Measurements from ENCODE around the gene WFIKKN2. TPM values are rescaled to one million over a fixed set of nuclear protein-coding genes. Genes with fewer than 3 reads are reported as not detected.

WFIKKN2 gene
- total RNA-seq, 1 experiment from 2014 or later, result not detected

DNA sequence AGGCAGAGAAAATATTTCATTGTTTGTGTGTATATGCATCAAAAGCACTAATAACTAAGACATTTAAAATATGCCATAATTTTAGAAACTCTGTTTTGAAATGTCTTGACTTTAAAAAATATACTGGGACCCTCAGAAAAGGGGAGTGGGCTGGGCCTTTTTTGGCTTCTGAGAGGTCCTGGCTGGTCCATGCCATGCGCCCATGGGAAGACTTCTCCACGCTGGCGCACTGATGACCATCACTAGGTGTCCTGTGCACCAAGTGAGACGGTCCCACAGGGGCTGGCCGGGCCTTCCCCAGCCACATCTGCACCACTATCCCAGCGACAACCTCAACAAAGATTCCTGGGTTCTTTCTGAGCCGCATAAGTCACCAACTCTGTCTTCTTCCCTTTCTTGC lies 27.0 kb upstream of the WFIKKN2 start:
- no peak for DNase-seq (ENCODE audit: low read depth)

DNA sequence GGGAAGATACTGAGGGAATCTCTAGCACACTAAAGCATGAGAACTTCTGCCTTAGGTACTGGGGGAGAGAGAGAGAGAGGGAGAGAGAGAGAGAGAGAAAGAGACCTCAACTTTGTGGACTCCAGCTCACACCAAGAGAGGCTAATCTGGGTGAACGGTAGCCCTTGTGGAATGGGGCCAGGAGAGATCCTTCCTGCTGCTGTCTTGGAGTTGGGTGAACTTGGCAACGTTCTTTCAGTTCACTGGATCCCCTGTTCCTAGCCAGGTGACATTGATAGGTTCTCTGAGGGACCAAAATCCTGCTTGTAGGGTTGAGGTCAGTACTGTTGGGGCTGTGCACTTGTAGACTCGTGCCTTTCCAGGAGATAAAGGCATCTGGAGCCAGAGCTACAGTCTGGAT lies 26.5 kb upstream of the WFIKKN2 start:
- DNase-seq (ENCODE audit: low read depth), result no peak

DNA sequence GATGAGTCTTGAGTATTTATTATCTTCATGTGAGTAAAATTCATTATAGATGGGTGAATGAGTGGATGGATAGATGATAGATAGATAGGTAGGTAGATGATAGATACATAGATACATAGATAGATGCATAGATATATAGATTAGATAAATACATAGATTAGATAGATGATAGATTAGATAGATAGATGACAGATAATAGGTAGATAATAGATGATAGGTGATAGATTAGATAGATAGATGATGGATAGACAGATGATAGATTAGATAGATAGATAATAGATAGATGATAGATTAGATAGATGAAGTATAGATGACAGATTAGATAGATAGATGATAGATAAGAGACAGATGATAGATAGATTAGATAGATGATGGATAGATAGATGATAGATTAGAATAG lies 21.8 kb upstream of the WFIKKN2 start:
- no peak for DNase-seq (ENCODE audit: low read depth)

DNA sequence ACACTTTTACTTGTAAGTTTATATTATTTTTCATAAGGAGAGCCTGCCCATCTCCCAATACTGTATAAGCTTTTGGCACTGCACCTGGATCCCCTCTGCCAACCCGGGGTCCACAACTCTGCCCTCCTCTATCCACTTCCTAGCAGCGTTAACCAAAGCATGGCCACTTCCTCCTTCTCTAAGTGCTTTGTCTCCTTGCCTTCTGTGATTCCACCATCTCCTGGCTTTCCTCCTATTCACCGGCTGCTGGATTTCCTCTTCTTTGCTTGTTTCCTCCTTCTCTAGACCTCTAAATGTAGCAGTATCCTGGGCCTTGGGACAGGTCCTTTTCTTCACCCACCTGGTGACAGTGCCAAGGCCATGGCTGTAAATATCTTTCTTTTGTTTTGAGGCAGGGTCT lies 20.0 kb upstream of the WFIKKN2 start:
- DNase-seq (ENCODE audit: low read depth), result no peak

DNA sequence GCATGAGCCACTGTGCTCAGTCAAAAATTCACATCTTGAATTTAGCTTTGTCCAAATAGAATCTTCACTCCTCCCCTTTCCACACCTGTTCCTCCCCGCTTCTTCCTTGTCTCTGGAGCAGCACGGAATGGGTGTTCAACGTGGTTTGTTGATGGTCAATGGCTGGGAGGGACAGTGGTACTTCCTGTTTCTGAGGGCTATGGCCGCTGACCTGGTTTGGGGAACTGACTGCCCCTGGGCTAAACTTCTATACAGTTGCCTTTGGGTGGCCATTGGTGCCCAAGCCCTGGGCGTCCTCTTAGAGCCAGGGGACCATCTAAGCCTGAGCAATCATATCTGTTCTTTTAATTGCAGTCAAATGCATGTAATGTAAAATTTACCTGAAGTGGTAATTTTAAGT lies 19.1 kb upstream of the WFIKKN2 start:
- DNase-seq (ENCODE audit: low read depth), result no peak

DNA sequence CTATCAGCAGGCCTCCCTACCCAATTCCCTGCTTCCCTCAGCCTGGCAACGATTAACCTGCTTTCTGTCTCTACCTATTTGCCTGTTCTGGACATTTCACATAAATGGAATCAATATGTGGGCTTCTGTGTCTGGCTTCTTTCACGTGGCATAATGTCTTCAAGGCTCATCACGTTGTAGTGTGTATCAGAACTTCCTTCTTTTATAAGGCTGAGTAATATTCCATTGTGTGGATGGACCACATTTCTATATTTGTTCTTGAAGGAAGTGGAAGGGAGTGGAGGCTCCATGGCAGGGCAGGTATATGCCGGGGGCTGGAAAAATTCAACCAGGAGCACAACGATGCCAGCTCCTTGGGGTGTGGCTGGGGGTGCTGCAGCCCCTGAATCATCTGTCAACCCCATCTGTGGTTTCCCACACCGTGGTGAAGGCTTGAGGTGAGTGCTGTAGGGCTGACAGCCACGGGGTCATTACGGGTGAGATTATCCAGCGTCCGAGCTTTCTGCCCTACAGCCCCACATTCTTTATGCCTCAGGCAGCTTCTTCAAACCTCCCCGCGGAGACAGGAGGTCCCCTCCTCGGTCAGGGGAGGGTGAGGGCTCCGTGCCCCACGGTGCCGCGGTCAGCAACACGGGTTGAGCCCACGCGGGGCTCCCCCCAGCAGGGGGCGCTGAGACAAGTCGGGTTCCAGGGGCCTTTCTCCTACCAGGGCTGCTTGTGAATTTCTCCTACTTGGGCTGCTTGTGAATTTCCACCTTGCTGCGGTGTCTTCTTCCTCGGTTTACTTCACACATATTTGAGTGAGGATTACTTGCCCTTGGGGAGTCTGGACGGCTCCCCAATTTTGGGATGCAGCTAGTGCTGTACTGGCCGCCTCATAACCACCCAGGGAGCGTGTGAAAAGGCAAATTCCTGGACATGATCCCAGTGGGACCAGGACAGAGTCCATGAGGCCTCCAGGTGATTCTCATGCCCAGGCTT lies 18.3 kb upstream of the WFIKKN2 start:
- no peak for DNase-seq (ENCODE audit: low read depth)

DNA sequence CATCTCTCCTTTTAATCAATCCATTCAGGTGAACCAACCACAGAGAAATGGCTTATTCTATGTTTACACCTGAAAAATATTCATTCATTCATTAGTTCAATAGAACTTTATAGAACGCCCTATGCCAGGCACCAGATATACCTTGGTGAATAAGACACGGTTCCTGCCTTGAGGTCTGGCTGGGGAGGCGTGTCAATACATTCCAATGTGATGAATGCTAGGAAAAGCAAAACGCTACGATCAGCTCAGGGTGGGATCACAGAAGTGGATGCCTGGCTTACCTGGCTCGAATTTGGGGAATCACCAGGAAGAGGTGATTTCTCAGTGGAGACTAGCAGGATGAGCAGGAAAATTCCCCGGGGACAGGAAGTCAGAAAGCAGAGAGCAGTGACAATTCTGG lies 17.5 kb upstream of the WFIKKN2 start:
- peak; percentile 58 for DNase-seq (ENCODE audit: low read depth)

DNA sequence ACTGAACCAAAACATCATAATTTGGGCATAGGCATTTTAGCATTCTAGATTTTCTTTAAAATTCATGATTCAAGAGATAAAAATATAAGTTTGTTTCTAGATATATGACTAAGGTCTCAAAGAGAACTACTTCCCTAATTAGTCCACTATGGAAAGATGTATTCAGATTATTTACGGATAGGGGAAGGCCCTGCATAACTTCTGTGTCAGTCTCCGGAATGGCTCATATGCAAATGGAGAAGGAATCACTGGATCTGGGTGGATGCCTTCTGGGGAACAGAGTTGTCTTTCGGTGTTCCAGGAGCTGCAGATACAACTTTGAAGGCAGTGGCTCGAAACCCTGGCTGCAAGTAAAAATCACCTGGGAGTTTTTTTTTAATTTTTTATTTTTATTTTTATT lies 17.1 kb upstream of the WFIKKN2 start:
- DNase-seq (ENCODE audit: low read depth), result no peak

DNA sequence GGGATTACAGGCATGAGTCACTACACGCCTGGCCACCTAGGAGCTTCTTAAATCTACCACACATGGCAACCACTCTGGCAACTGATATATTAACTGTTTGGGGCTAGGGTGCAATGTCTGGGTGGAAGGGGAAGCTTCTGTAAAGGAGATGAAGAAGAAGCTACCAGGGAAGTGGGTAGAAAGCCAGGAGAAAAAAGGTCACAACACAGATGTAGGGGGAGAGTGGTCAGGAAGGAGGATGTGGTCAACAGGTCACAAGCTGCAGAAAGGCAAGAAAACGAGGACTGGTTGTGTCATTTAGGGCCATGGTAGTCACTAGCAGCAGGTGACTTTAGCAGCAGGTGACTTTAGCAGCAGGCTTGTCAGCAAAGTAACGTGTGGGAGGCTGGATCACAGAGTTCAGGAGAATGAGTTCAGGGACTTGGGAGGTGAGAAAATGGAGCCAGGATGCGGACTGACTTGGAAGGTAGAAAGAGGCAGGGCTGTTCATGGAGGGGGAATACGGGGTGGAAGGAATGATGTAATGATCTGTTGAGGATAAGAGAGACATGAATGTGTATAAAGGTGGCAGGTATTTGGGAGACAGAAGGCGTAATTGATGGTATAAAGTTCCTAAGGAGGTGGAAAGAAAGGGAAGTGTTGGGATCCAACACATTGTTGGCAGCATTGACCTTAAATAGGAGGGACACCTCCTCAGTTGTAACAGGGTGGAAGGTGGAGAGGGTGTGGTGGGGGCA lies 16.3 kb upstream of the WFIKKN2 start:
- peak; percentile 45 for DNase-seq (ENCODE audit: low read depth)

DNA sequence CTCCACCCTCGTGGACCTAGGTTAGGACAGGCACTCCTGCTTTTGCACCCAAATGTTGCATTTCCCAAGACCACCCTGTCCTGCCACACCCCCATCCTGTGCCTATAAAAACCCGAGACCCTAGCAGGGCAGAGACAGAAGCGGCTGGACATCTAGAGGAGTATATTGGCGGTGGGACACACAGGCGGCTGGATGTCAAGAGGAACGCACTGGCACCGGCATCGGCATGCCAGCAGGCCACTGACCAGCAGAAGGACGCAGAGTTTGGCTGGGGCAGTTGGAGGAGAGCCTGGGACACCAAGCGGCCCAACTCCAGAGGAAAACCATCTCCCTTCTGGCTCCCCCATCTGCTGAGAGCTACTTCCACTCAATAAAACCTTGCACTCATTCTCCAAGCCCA lies 14.7 kb upstream of the WFIKKN2 start:
- DNase-seq (ENCODE audit: low read depth), result no peak

DNA sequence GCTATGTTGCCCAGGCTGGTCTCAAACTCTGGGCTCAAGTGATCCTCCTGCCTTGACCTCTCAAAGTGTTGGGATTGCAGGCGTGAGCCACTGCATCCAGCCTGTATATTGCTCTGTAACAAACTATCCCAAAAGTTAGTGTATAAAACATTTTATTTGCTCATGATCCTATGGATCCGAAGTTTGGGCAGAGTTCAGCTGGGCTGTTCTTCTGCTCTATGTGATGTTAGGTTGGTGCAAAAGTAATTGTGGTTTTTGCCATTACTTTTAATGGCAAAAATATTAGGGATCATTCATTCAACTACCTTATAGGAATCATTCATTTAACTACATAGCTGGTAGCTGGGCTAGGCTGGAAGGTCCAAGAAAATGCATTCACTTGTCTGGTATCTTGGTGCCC lies 12.8 kb upstream of the WFIKKN2 start:
- DNase-seq (ENCODE audit: low read depth), result no peak

DNA sequence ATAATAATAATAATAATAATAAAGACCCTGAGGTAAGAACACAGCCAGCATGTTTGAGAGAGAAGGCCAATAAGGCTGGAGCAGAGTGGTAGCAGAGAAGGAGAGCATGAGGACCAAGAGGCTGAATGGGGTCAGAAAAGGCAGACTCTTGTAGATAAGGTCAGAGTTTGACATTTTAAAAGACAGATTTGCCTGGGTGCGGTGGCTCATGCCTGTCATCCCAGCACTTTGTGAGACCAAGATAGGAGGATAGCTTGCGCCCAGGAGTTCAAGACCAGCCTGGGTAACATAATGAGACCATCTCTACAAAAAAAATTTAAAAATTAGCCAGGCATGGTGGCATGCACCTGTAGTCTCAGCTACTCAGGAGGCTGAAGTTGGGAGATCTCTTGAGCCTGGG lies 11.0 kb upstream of the WFIKKN2 start:
- DNase-seq (ENCODE audit: low read depth), result no peak

DNA sequence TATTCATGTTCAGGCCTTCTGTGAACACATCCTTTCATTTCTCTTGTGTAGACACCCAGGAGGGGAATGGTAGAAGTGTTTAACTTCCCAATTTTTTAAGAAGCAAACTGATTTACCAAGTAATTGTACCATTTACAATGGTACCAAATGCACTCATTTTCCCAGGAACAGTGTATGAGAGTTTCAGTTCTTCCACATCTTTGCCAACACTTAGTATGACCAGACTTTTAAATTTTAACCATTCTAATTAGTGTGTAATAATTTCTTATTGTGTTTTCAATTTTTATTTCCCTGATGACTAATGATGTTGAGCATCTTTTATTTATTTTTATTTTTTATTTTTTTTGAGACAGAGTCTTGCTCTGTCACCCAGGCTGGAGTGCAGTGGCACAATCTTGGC lies 10.2 kb upstream of the WFIKKN2 start:
- no peak for DNase-seq (ENCODE audit: low read depth)

DNA sequence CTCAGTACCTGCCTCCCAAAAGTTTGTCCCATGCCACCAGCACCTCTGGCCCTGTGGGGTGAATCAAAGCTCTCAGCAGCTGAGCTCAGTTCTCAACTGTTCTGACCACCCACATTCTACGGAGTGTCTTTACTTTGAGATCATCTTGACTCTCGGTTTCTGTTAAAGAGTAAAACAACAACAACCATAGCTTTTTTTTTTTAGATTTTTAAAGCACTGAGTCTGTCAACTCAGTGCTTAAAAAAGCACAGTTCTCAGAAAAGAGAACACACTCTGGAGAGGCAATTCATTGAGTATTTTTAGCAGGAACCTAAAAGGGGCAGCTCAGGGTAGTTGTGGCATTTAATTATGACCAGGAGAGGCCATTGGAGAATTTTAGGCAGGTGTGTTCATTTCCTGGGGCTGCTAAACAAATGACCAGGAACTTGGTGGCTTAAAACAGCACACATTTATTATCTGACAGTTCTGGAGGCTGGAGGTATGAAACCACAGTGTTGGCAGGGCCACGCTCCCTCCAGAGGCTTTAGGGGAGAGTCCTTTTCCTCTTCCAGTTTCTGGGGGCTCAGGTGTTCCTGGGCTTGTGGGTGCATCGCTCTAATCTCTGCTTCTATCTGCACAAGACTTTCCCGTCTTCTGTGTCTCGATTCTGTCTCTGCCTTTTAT lies 6.7 kb upstream of the WFIKKN2 start:
- no peak for DNase-seq (ENCODE audit: low read depth)

DNA sequence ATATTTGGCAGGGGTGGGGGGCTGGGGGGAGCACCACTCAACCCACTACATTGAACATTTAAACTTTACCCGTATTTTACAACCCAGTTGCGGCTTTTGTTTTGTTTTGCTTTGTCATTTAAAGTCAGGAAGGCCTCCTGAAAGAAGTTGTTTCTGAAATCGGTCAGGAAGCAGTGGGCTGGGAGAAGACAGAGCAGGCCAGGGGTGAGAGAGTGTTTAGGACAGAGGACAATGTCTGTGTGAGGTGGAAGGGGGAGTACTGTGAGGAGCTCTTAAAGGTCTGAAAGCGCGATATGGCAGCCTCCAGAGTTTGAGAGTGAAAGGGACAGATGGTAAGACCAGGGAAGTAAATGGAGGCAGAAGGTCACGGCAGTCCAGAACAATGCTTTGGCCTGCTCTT lies 6.1 kb upstream of the WFIKKN2 start:
- DNase-seq (ENCODE audit: low read depth), result no peak

DNA sequence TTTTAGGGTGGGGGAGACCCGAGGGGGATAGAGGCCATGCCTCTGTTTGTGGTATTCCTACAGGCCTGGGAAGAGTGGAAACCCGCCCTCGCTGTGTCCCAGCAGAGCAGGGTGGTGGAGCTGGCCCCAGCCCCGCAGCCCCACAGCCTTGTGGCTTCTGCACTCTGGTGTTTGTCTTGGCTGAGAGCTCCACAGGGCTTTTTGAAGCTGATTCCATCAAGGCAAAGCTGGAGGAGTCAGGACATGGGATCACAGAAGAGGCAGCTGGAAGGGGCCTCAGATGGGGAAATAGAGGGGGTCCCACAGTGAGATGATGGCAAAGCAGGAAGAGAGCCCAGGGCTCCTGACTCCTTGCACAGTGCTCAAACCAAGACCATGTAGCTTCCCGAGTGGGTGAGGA lies 5.0 kb upstream of the WFIKKN2 start:
- no peak for DNase-seq (ENCODE audit: low read depth)

DNA sequence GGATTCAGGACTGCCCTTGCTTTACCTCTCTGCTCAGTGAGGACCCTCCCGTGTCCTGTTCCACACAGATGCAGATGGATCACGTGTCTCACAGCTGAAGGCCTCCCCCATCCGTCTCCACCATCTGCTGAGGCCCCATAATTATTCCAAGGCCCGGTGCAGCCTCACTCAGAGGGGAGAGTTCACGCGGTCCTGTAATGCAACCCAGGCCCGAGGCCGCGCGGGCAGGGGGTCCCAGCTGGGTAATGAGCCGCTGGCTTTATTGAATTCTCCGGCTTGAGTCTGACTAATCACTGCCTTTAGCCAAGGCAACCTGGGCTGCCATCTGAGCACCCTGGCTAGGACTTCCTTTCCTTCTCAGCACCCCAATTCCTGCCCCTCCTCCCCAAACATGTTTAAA lies 4.4 kb upstream of the WFIKKN2 start:
- DNase-seq (ENCODE audit: low read depth), result no peak

DNA sequence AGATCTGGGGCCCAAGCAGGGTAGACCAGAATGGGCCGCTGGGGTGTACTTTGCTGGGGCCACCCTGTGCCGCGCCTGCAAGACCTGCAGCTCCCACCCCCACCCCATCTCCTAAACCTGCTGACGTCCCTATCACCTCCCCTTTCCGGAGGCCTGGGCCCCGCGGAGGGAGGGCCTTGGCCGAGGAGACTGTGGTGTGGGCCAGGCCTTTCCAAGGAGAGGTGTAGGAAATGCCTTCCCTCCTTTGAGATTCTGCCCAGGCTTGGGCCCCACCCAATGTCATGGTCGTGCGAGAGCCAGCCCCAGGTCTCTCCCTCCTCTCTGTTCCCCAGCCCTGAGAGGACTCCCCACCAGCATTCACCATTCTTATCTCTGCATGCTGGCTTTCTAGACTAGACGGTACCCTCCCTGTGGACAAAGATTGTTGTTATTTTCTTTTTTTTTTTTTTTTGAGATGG lies 3.9 kb upstream of the WFIKKN2 start:
- no peak for DNase-seq (ENCODE audit: low read depth)

DNA sequence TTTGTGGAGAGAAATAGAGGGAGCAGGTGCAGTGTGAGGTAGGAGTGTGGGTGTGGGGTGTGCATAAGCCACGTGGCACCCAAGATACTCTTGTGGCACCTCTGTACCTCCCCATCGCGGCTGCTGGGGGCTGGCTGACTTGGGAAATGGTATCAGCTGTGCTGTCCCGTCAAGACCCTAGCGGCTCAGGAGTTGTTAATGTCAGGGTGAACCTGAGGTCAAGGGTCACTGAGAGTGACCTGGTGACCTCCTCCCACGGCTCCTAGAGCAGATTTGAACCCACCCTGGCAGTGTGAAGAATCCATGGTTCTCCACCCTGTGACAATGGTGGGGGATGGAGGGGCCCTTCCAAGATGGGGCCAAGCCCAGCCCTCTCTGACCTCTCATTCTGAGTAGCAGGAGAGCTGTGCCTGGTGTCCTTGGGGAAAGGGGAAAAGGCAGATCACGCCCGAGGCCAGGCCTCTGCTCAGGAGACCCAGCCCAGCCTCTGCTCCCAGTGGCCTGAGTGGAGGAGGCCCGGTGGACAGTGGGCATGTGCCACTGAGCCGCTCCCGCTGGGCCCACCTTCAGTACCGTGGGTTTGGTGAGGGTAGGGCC lies 3.0 kb upstream of the WFIKKN2 start:
- no peak for DNase-seq (ENCODE audit: low read depth)

DNA sequence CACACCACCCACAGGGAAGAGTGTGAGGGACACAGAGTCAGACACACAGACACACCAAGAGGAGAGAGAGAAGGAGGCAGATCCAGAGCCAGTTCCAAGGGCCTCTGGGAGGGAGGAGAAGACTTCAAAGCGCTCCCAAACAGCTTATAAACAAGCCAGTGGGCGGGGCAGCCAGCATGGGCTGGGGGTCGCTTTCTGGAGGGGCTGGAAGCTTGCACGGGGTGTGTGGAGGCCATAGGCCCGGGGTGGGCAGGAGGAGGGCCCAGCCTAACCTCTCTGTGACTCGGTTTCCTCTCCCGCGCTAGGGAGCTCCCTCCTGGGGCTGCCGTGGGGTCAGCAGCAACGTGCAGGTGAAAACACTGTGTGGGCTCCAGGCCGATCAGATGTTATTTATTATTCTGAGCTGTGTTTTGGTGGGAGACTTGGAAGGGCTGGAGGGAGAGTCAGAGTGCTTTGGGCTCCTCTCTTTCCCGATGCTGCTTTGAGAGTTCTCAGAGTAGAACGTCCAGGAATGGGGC lies 2.5 kb upstream of the WFIKKN2 start:
- DNase-seq (ENCODE audit: low read depth), result no peak

DNA sequence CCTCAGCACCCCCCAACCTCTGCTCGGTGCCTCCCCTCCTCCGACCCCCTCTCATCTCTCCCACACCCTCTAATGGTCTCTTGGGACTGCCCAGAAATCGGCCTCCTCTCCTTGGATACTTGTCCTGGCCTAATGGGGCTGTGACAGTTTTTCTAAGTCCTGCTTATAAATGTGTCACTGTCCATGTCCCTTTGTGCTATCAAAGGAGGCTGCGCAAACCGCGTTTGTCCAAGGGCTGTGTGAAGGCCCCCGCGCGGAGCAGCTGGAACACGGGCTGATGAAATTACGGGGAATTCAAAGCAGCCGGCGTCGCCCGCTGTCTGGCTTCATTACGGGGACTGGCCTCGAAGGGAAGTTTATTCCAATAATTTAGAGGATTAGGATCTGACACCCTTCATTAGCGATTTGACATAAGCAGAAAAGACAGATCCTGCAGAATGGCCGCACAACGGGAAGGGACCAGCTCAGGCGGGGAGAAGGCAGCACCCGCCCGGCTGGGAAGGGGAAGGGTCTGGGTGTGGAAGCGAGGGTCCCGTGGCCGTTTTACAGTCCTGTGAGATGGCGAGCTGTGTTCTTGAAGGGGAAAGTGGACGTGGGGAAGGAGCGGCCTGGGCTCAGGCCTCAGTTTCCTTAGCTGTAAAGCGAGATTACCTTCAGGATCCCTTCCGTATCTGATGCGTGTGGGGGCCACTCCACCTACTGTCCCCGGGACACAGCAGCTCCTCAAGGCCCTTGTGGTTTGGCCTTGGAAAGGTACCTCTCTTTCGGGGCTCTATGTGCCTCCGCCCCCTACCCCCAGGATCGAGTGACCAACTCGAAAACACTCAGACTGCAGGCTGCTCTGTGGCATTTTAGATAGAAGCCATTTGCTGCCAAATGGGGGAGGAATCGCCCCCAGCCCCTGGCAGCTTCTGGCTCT lies 1.6 kb upstream of the WFIKKN2 start:
- no peak for DNase-seq (ENCODE audit: low read depth)
